Stomach (tissue), 4 donors: ENCODE results near the gene PTCHD1.

Source experiments
- EP300 ChIP-seq: sonication (generic); formaldehyde crosslinking; IDR thresholded peaks from one replicate; pipeline ENCODE4 v1.6.1; 2017; ENCODE audit warnings: antibody characterized with exemption
- POLR2AphosphoS5 ChIP-seq, 3 donors: sonication (generic); formaldehyde crosslinking; IDR thresholded peaks; one replicate each; pipeline ENCODE4 v1.6.1; 2016; ENCODE audit warnings: antibody characterized with exemption in 3 of 3
- TF ChIP-seq, protein P1 (sequence below), 7 experiments: fragments of 450-650 bp in 4 of 7; fragments of 200-600 bp in 3 of 7; sonication (generic) in 3 of 7; IDR thresholded peaks; one replicate each; pipeline ENCODE4 v1.5.1; 2016 to 2019; ENCODE audit warnings: antibody characterized with exemption in 7 of 7, control low read depth in 2 of 7, mild to moderate bottlenecking in 1 of 7

DNA sequence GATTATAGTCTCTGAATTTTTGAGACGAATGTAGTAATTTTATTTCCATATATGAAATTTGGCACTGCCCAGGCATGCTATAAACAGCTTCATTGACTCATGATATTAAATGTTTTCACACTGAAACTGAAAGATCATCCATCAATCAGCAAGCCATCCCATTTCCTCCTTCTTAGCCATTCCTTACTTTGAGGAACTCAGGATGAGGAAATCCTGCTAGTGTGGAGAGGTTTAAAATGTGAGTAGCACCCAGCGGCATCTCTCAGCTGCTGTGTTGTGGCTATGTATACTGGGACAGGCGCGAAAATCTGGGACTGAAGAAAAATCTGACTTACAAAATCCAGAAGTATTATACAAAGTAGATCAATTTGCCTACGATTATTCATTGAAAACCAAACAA, 52.1 kb downstream of the PTCHD1 start:
- TF ChIP-seq, protein P1, sequence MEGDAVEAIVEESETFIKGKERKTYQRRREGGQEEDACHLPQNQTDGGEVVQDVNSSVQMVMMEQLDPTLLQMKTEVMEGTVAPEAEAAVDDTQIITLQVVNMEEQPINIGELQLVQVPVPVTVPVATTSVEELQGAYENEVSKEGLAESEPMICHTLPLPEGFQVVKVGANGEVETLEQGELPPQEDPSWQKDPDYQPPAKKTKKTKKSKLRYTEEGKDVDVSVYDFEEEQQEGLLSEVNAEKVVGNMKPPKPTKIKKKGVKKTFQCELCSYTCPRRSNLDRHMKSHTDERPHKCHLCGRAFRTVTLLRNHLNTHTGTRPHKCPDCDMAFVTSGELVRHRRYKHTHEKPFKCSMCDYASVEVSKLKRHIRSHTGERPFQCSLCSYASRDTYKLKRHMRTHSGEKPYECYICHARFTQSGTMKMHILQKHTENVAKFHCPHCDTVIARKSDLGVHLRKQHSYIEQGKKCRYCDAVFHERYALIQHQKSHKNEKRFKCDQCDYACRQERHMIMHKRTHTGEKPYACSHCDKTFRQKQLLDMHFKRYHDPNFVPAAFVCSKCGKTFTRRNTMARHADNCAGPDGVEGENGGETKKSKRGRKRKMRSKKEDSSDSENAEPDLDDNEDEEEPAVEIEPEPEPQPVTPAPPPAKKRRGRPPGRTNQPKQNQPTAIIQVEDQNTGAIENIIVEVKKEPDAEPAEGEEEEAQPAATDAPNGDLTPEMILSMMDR (IDR thresholded peaks at IDR 0.05) = no peak
- TF ChIP-seq POLR2AphosphoS5 (IDR thresholded peaks at IDR 0.05) (no peak), EP300 (no peak)
